D721Med (cell line): Measurements from ENCODE around the gene ZIC2.

ENCODE experiments used
- DNase-seq: peaks from one replicate; pipeline ENCODE4 v3.0.0; 2011; ENCODE audit warnings: low spot score; ENCODE audit not compliant: insufficient read length
- FAIRE-seq: peaks from 2 replicates; lab custom pipeline; 2011; peaks lifted over from hg19 to GRCh38; lab: Jason Lieb, UNC
- TF ChIP-seq, protein P1 (sequence below): IDR thresholded peaks from 2 replicates; pipeline ENCODE4 v1.5.1; 2012; ENCODE audit warnings: mild to moderate bottlenecking, control low read depth; ENCODE audit not compliant: insufficient read depth; ENCODE audit errors: missing control alignments

ZIC2 gene

DNA sequence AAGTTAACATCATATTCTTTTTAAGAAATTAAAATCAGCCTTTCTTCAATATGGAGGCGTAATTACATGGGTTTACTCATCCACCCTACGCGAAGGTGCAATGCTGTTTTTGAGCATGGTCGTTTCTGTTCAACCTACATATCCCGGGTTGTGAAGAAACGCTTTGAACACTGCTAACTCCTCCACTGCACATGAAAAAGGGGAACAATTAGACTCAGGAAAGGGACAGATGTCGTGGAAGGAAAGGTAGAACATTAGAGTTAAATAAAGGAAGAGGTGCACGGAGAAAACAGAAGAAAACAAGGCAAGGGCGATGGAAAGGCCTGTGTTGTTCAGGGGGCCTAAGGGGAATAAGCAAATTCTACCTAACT is 14.1 kb upstream of the ZIC2 start:
- FAIRE-seq (no peak), DNase-seq (no peak)
- TF ChIP-seq, protein P1, sequence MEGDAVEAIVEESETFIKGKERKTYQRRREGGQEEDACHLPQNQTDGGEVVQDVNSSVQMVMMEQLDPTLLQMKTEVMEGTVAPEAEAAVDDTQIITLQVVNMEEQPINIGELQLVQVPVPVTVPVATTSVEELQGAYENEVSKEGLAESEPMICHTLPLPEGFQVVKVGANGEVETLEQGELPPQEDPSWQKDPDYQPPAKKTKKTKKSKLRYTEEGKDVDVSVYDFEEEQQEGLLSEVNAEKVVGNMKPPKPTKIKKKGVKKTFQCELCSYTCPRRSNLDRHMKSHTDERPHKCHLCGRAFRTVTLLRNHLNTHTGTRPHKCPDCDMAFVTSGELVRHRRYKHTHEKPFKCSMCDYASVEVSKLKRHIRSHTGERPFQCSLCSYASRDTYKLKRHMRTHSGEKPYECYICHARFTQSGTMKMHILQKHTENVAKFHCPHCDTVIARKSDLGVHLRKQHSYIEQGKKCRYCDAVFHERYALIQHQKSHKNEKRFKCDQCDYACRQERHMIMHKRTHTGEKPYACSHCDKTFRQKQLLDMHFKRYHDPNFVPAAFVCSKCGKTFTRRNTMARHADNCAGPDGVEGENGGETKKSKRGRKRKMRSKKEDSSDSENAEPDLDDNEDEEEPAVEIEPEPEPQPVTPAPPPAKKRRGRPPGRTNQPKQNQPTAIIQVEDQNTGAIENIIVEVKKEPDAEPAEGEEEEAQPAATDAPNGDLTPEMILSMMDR: no peak

DNA sequence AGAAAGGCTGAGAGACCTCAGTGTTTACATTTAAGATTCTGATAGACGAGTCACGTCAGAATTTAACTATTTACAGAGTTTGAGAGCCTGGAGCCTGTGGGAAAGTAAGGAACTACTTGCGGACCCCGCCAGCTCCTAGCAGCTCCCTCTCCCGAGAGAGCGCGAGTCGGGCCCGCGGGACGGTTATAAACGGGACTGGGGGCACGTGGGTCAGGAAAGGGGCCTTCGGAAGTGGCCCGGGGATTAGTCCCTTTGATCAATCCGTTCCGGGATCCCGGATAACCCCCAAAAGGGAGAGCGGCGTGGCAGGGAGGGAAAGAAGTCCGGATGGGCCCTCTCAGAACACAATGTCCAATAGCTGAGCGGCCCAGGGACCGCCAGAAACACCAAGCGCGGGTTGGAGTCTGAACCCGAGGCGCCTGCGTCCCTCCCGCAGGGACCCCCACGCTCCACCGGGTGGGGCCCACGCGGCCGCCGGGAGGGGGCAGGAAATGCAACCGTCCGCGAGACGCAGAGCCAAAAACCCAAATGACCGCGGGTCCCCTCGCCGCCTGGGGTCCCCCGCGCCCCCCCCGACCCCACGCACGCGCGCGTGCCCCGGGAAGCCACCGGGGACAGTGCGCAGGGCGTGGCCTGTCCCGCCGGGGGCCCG is 13.6 kb upstream of the ZIC2 start:
- no peak for FAIRE-seq
- no peak for DNase-seq
- TF ChIP-seq, protein P1: no peak

DNA sequence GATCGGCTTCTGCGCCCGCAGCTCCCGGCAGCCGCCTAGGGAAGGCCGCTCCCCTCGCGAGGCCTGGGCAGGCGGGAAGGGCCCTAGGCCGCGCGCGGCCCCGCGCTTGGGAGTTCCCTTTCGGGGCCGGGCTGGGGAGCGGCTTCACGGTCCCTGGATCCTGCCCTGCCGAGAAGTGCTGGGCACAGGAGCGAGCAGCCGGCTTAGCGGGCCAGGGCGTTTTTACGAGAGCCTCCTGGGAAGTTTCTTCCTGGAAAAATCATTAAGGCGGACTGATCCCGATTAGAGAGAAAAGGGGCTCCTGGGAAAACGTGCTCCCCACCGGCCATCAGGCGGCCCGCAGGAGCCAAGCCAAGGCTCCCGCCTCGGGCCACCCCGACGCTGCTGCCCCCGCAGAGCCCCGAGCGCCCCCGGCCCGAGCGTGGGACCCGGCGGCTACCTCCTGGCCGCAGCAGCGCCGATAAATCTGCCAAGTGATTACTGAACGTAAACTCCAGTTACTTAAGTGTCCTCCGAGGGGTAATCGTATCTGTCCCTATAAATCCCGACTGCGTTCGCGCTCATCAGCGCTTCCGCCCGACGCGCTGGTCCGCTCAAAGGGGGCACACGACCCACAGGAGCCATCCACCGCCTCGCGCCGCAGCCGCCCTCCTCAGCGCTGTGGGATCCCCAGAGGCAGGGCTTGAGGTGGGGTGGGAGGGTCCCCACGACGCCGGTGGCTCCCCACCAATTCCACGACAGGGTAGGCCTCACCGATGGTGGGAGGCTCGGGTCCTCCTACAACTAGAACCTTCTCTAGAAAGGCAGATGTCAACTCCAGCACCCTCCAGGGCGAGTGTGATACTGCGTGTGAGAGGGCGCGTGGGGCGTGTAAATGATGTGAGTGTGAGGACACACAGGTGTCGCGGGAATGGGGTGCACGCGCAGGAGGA is 12.8 kb upstream of the ZIC2 start:
- TF ChIP-seq, protein P1: no peak
- FAIRE-seq (no peak), DNase-seq (no peak)

DNA sequence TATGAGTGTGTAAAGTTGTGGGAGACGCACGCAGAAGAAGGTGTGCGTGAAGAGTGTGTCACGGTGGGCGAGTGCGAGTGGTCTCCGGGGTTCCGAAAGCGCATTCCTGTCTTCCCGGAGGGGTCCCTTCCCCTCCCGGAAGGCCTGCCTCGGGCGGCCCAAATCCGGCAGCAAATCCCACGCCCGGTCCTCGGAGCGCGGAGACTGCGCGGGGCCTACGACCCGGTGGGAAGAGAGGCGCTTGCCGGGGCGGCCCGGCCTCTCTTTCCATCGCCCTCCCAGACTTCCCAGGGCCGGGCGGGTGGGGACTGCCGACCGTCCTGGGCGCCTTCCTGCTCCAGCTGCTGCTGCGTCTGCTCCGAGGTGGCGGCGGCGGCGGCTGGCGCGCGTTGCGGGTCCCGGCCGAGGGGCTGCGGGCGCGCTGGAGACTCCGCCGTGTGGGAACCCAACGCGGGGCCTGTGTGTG is 12.1 kb upstream of the ZIC2 start:
- DNase-seq (no peak), FAIRE-seq (no peak)
- TF ChIP-seq, protein P1: no peak

DNA sequence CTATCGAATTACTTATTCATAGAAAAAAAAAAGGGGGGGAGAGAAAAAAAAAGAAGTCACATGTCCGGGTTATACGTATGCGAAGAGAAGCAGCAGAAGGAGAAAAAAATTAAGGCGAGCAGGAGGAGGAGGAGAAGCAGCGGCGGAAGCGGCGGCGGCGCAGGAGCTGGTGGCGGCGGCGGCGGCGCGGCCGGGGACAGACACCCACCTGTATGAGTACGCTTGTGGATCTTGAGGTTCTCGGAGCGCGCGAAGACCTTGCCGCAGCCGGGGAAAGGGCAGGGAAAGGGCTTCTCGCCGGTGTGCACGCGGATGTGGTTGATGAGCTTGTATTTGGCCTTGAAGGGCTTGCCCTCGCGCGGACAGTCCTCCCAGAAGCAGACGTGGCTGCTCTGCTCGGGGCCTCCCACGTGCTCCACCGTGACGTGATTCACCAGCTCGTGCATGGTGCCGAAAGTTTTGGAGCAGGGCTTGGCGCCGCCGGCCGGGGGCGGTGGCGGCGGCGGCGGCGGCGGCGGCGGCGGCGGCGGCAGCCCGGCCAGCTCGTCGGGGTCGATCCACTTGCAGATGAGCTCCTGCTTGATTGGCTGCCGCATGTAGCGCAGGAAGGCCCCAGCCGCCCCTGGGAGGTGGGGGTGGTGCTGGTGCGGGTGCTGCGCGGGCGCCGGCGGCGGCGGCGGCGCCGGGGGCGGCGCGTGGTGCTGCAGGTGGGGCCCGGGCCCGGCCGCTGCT is 11.5 kb upstream of the ZIC2 start:
- FAIRE-seq (no peak), DNase-seq (peak; percentile 65)
- TF ChIP-seq, protein P1: no peak

DNA sequence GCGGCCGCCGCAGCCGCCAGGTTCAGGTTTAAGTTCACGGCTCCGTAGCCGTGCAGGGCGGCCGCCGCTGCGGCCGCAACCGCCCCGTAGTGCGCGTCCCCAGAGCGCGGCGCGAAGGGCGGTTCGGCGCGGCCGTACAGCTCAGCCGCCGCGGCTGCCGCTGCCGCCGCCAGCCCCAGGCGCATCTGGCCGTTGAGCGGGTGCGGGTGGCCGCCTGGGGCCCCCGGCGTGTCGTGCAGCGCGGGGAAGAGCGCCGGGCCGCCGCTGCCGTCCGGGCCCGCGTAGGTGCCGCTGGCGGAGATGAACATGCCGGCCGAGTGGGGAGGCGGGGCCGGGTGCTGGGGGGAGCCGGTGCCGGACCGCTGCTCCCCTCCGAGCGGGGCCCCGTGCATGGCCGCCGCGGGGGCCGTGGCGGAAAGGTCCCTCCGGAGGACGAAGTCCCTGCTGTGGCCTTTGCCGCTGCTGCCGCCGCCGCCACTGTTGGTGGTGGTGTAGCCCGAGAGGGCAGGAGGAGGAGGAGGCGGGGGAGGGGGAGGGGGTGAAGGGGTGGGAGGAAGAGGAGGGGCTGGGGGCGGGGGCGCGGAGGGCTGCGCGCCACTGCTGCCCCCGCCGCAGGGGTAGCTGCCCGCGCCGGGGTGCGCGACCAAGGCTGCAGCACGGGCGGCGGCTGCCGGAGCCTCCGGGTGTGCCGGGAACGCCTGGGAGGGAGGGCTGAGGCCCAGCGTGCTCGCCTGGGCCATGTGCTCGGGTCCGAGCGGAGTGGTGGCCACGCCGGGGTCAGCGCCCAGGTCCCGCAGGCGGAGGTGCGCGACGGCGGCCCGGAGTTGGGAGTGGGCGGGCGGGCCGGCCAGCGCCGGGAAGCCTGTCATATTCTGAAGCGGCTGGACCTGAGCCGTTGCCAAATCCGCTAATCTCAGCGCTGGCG is 10.7 kb upstream of the ZIC2 start:
- TF ChIP-seq, protein P1: no peak
- FAIRE-seq (no peak), DNase-seq (no peak)
